Ectodermal cell (in vitro differentiated cells): ENCODE measurements around the gene ZNRF1.

Experiments used
- H3K27ac ChIP-seq: 2 replicates; pipeline ENCODE4 v1.7.0; 2013; ENCODE audit warnings: mild to moderate bottlenecking, low read depth, low read length; ENCODE audit not compliant: insufficient read depth, poor library complexity, severe bottlenecking
- H3K27me3 ChIP-seq: 2 replicates; pipeline ENCODE4 v1.7.0; 2013; ENCODE audit warnings: mild to moderate bottlenecking, low read length; ENCODE audit not compliant: insufficient read depth, control insufficient read depth, poor library complexity, severe bottlenecking
- H3K36me3 ChIP-seq: one replicate; pipeline ENCODE4 v1.7.0; 2013; ENCODE audit warnings: low read length; ENCODE audit not compliant: control insufficient read depth, insufficient read depth
- H3K4me1 ChIP-seq: one replicate; pipeline ENCODE4 v1.7.0; 2013; ENCODE audit warnings: low read length; ENCODE audit not compliant: control insufficient read depth, insufficient read depth
- H3K4me3 ChIP-seq: 2 replicates; pipeline ENCODE4 v1.7.0; 2013; ENCODE audit warnings: low read depth, low read length, control low read depth; ENCODE audit not compliant: insufficient read depth
- H3K9me3 ChIP-seq: 2 replicates; pipeline ENCODE4 v1.7.0; 2013; ENCODE audit warnings: mild to moderate bottlenecking, low read length, moderate library complexity; ENCODE audit not compliant: control insufficient read depth
- WGBS, 2 experiments: methylation state at CpG; one replicate each; pipeline ENCODE4 v1.1.7; 2013; ENCODE audit warnings: missing lambda C conversion rate in 2 of 2; 5-methylcytosine and 5-hydroxymethylcytosine counted together

The ZNRF1 gene

DNA sequence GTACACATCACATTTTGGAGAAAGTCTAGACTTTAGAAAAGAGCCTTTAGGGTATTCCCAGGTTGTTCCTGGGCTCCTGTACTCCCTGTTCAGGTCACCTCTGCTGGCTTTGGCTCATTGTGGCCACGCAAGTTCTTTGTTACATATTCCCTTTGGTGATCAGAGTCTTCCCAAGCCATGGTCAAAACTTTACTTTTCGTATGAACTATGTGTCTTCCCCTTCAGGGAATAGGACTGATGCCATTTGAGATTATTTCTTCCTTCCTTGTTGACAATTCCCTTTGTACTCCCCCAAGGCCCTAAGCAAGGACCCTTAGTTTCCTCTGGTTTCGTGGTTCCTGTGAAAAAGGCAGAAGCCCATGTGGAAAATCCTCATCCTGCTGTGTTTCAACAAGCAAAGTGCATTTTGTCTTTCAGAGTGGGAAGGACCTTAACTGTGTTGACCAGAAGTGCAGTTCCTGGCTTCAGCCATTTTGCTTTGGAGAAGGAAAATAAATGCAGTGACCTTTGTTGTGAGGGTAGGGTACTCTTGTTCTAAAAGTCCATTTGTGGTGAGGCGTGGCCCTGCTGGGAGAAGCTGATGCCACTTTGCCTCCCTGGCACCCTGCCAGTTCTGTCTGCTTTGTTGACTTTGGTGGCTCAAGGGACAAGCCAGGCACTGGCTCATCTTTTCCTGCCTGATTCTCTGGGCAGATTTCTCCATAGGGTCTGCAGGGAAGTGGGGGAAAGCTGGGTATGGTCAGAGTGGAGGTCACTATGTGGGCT lies 55.1 kb downstream of the ZNRF1 start:
- no peak overlapping the region for H3K27ac ChIP-seq
- 91 to 95% methylated on average over 4 of the region's 4 CpGs for WGBS, 2 experiments

DNA sequence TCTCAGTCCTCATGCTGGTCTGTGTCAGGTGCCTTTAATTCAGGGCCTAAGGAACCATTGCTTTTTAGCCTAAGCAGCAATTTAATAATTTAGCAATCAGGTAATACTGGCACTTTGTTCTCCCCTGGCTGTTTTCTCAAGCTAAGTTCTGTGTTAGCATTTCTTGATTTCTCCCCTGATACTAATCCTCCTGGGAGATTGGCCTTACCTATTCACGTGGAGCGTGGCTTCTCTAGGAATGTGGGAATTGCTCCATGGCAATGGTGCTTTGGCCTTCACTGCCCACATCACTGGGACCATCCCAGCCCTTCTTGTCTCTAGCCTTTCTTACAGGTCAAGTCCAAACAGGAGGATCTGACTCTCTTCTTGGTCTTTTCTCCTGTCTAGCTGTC lies 55.7 kb downstream of the ZNRF1 start:
- H3K9me3 ChIP-seq: no peaks in the 10 kb centered on the region
- WGBS, 2 experiments: 91 to 96% methylated on average over 2 of the region's 2 CpGs
- H3K4me3 ChIP-seq: no peak overlapping the region
- H3K27me3 ChIP-seq: no peaks in the 10 kb centered on the region
- H3K27ac ChIP-seq: no peak overlapping the region
- H3K4me1 ChIP-seq: no peaks in the 10 kb centered on the region
- H3K36me3 ChIP-seq: no peaks in the 10 kb centered on the region

More for the DNA sequence above, 55.1 kb downstream of the ZNRF1 start:
- Histone ChIP-seq H3K4me1 (no peaks in the 10 kb centered on the region), H3K36me3 (no peaks in the 10 kb centered on the region), H3K27me3 (no peaks in the 10 kb centered on the region), H3K9me3 (no peaks in the 10 kb centered on the region), H3K4me3 (no peak overlapping the region)

DNA sequence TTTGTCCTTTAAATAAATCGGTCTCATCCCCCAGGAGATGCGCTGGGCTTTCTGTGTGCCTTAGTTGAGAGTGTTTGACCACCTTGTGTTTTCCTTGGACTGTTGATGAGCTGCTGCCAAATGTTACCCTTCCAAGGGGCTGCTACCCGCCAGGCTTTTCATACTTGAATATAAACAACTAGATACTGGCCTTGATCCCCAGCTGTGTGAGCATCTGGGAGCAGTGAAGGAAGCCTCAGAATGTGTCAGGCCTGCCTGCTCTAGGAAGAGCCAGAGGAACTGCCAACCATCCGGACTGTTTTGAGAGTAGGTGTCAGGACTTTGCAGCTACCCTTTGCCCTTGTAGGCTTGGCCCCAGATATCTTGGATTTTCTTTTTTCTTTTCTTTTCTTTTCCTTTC lies 60.0 kb downstream of the ZNRF1 start:
- H3K9me3 ChIP-seq: no peaks in the 10 kb centered on the region
- peaks cover 5% of the 10 kb centered on the region for H3K4me1 ChIP-seq
- H3K36me3 ChIP-seq: no peaks in the 10 kb centered on the region
- 79 to 90% methylated on average over 4 of the region's 4 CpGs for WGBS, 2 experiments
- H3K4me3 ChIP-seq: no peak overlapping the region
- no peak overlapping the region for H3K27ac ChIP-seq
- no peaks in the 10 kb centered on the region for H3K27me3 ChIP-seq

GRCh38 chr16:75059411-75059810 lies 60.6 kb downstream of the ZNRF1 start:
- no peaks in the 10 kb centered on the region for H3K9me3 ChIP-seq
- 93 to 97% methylated on average over 5 of the region's 5 CpGs for WGBS, 2 experiments
- no peak overlapping the region for H3K27ac ChIP-seq
- no peak overlapping the region for H3K4me3 ChIP-seq
- no peaks in the 10 kb centered on the region for H3K27me3 ChIP-seq
- peaks cover 5% of the 10 kb centered on the region for H3K4me1 ChIP-seq
- no peaks in the 10 kb centered on the region for H3K36me3 ChIP-seq

GRCh38 chr16:75060723-75061122 lies 61.9 kb downstream of the ZNRF1 start:
- Histone ChIP-seq H3K27ac (no peak overlapping the region), H3K9me3 (no peaks in the 10 kb centered on the region), H3K27me3 (no peaks in the 10 kb centered on the region), H3K4me1 (peaks cover 5% of the 10 kb centered on the region), H3K4me3 (no peak overlapping the region), H3K36me3 (no peaks in the 10 kb centered on the region)
- 82% methylated on average over 8 of the region's 8 CpGs for whole genome bisulfite sequencing, 2 experiments

DNA sequence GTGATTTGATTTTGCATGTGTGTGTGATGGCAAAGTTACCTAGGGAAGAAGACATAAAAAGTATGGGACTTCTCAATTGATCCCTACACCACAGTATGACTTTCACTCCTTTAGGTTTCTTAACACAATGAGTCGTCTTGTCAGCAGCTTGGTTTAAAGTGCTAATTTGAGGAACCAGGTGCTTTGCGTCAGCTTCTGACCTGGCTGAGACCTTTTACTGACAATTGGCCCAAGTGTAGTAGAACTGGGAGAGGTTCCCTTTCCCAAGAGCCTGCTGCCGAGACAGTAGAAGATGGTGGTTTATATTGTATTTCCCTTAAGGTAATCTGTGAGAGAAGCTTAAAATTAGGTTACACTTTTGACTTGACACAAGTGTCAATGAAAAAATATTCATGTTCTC lies 62.8 kb downstream of the ZNRF1 start:
- H3K9me3 ChIP-seq: no peaks in the 10 kb centered on the region
- no peak overlapping the region for H3K27ac ChIP-seq
- no peak overlapping the region for H3K4me3 ChIP-seq
- no peaks in the 10 kb centered on the region for H3K27me3 ChIP-seq
- H3K36me3 ChIP-seq: no peaks in the 10 kb centered on the region
- peaks cover 5% of the 10 kb centered on the region for H3K4me1 ChIP-seq
- WGBS, 2 experiments: 91 to 92% methylated on average over 3 of the region's 3 CpGs

- Histone ChIP-seq H3K27me3 (no peaks in the 10 kb centered on the region), H3K4me1 (peaks cover 5% of the 10 kb centered on the region), H3K27ac (peak overlapping the region; percentile 16), H3K36me3 (no peaks in the 10 kb centered on the region), H3K4me3 (no peak overlapping the region), H3K9me3 (no peaks in the 10 kb centered on the region)
- 90% methylated on average over 22 of the region's 22 CpGs for WGBS, 2 experiments
Observed at GRCh38 chr16:75062135-75062975, 63.5 kb downstream of the ZNRF1 start.

- Histone ChIP-seq H3K27me3 (no peaks in the 10 kb centered on the region), H3K36me3 (no peaks in the 10 kb centered on the region), H3K4me1 (peaks cover 5% of the 10 kb centered on the region), H3K4me3 (no peak overlapping the region), H3K27ac (no peak overlapping the region), H3K9me3 (no peaks in the 10 kb centered on the region)
- WGBS, 2 experiments: 86 to 88% methylated on average over 9 of the region's 9 CpGs
Observed at GRCh38 chr16:75062976-75063346, 64.1 kb downstream of the ZNRF1 start.

DNA sequence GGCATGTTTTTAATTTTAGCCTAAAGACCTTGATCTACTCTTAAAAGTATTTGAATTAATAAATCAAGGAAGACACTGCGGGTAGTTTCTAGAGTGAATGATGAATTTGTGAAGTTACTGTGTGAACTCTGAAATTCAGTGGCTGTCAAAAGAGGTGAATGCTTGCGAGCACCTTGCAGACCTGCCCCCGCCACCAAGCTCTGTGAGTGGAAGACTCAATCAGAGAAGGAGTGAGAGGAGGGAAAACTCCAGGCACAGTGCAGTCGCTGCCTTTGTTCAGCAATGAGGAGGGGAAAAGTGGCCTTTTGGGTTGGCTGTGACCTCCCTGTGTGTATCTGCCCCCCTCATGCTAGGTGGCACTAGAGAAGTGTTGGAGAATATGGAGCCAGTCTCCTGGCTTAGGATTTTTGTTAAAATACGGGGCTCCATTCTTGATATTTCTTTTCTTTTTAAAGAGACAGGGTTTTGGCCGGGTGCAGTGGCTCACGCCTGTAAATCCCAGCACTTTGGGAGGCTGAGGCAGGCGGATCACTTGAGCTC lies 64.8 kb downstream of the ZNRF1 start:
- WGBS, 2 experiments: 84 to 91% methylated on average over 8 of the region's 8 CpGs
- no peaks in the 10 kb centered on the region for H3K9me3 ChIP-seq
- H3K27me3 ChIP-seq: no peaks in the 10 kb centered on the region
- H3K4me1 ChIP-seq: peaks cover 5% of the 10 kb centered on the region
- no peak overlapping the region for H3K27ac ChIP-seq
- no peaks in the 10 kb centered on the region for H3K36me3 ChIP-seq
- no peak overlapping the region for H3K4me3 ChIP-seq

- H3K9me3 ChIP-seq: no peaks in the 10 kb centered on the region
- no peak overlapping the region for H3K4me3 ChIP-seq
- H3K4me1 ChIP-seq: peaks cover 5% of the 10 kb centered on the region
- 89 to 95% methylated on average over 15 of the region's 15 CpGs for WGBS, 2 experiments
- H3K27ac ChIP-seq: no peak overlapping the region
- no peaks in the 10 kb centered on the region for H3K36me3 ChIP-seq
- H3K27me3 ChIP-seq: no peaks in the 10 kb centered on the region
Observed at GRCh38 chr16:75064403-75065148, 65.8 kb downstream of the ZNRF1 start.
